Airway epithelial cell (primary cell): ENCODE measurements around the gene TPSB2. TPM values are rescaled to one million over a fixed set of nuclear protein-coding genes. Genes with fewer than 3 reads are reported as not detected.

Experiments used
- total RNA-seq: library from RNA; depleted of rRNA; stranded (reverse); fragments of >200 nt; gene quantifications from 2 replicates; pipeline ENCODE4 v1.2.3, GENCODE V29; 2015

TPSB2 gene
- total RNA-seq: not detected in 2 replicates

GRCh38 chr16:1230084-1230470 lies at the start of gene TPSB2:
TPSB2 (minus strand) TSS chr16:1230184; CDS start chr16:1229951, 233 bp downstream.

GRCh38 chr16:1255276-1256122 lies 25.5 kb upstream of the TPSB2 start, which contains the start of gene TPSD1:
TPSD1 (plus strand) TSS chr16:1256069; CDS start chr16:1256281, 212 bp downstream.

GRCh38 chr16:1240436-1240835 lies 10.5 kb upstream of the TPSB2 start, which contains the start of gene TPSAB1:
TPSAB1 (plus strand) TSS chr16:1240705; CDS start chr16:1240939, 234 bp downstream.

GRCh38 chr16:1225051-1225451 lies 4.9 kb downstream of the TPSB2 start, which contains the start of gene TPSG1:
TPSG1 (minus strand) TSS chr16:1225268; CDS start chr16:1225252, 16 bp downstream.

Other genes with a start within 250 kb of the TPSB2 start
- gene SOX8, start 248.4 kb downstream of the TPSB2 start, total RNA-seq: not detected in 2 replicates
- gene SSTR5, start 157.4 kb downstream of the TPSB2 start, total RNA-seq: not detected in 2 replicates
- gene C1QTNF8, start 133.9 kb downstream of the TPSB2 start, total RNA-seq: not detected in 2 replicates
- 0.07 and 0.37 TPM in 2 replicates for gene CACNA1H, start 77.1 kb downstream of the TPSB2 start, total RNA-seq
- not detected in 2 replicates for gene TPSG1, start 4.9 kb downstream of the TPSB2 start, total RNA-seq
- not detected in 2 replicates for gene TPSAB1, start 10.5 kb upstream of the TPSB2 start, total RNA-seq
- gene TPSD1, start 25.9 kb upstream of the TPSB2 start, total RNA-seq: not detected in 2 replicates
- 68.8 and 72.0 TPM in 2 replicates for gene UBE2I, start 79.5 kb upstream of the TPSB2 start, total RNA-seq
- 0.21 TPM in 1 of 2 replicates, not detected in the other for gene BAIAP3, start 103.5 kb upstream of the TPSB2 start, total RNA-seq
- gene TSR3, start 121.7 kb upstream of the TPSB2 start, total RNA-seq: 108 and 192 TPM in 2 replicates
- gene GNPTG, start 121.7 kb upstream of the TPSB2 start, total RNA-seq: 23.6 and 24.6 TPM in 2 replicates
- gene UNKL, start 184.5 kb upstream of the TPSB2 start, total RNA-seq: 5.3 and 9.3 TPM in 2 replicates
- 25.5 and 26.0 TPM in 2 replicates for gene UQCC4, start 190.6 kb upstream of the TPSB2 start, total RNA-seq
- gene PERCC1, start 200.9 kb upstream of the TPSB2 start, total RNA-seq: not detected in 2 replicates
- gene CCDC154, start 214.4 kb upstream of the TPSB2 start, total RNA-seq: not detected in 2 replicates
- 15.7 and 39.3 TPM in 2 replicates for gene CLCN7, start 244.8 kb upstream of the TPSB2 start, total RNA-seq